HG03135 (cell line): ENCODE data around the gene EIF2D.
A peak's percentile ranks its signal among the peaks of the same experiment; 100 is the strongest.
"Not testable (repeated sequence)": the region's sequence is repeated elsewhere in the genome, so short reads cannot be mapped to it uniquely, and the experiment has no call there.

Experiments
- ATAC-seq: cut with Tn5 transposase; IDR thresholded peaks from one replicate; pipeline ENCODE4 v1.9.1; 2021; ENCODE audit warnings: mild to moderate bottlenecking, moderate library complexity; ENCODE audit not compliant: unreplicated experiment

The EIF2D gene, protein sequence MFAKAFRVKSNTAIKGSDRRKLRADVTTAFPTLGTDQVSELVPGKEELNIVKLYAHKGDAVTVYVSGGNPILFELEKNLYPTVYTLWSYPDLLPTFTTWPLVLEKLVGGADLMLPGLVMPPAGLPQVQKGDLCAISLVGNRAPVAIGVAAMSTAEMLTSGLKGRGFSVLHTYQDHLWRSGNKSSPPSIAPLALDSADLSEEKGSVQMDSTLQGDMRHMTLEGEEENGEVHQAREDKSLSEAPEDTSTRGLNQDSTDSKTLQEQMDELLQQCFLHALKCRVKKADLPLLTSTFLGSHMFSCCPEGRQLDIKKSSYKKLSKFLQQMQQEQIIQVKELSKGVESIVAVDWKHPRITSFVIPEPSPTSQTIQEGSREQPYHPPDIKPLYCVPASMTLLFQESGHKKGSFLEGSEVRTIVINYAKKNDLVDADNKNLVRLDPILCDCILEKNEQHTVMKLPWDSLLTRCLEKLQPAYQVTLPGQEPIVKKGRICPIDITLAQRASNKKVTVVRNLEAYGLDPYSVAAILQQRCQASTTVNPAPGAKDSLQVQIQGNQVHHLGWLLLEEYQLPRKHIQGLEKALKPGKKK

DNA sequence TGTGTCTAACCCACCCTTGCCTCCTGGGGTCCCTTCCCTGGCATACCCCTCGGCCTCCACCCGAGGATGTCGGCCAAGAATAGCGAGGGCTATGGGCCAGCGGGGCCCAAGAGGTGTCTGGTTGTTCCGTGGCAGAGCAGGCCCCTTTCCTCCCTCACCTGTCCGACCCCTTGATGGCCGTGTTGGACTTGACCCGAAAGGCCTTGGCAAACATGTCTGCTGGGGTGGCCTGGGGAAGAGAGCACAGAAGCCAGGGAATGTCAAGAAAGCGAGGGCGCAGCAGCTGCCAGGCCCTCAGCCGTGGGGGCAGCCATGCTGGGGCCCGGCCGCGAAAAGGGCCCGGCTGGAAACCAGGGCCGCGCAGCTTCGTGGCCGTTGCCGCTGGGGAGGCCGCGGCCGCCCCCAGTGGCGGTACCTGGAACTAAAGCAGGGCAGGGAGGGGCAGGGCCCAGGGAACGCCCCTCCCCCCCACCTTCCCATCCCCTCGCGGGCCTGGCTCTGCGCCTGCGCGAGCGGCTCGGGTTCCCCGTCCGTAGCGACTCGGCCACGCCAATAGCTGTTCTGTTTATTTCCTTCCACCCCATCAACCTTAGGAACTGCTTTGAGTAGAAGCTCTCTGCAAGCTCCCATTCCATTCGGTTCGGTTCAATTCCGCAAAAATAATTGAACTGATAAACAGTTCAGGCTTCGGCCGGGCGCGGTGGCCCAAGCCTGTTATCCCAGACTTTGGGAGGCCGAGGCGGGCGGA, at the start of gene EIF2D:
Gene EIF2D (minus strand): TSS at position 337 of the 748 bp plus-strand sequence. CDS start 123 bp downstream, at position 214.
- ATAC-seq = peak; percentile 86

DNA sequence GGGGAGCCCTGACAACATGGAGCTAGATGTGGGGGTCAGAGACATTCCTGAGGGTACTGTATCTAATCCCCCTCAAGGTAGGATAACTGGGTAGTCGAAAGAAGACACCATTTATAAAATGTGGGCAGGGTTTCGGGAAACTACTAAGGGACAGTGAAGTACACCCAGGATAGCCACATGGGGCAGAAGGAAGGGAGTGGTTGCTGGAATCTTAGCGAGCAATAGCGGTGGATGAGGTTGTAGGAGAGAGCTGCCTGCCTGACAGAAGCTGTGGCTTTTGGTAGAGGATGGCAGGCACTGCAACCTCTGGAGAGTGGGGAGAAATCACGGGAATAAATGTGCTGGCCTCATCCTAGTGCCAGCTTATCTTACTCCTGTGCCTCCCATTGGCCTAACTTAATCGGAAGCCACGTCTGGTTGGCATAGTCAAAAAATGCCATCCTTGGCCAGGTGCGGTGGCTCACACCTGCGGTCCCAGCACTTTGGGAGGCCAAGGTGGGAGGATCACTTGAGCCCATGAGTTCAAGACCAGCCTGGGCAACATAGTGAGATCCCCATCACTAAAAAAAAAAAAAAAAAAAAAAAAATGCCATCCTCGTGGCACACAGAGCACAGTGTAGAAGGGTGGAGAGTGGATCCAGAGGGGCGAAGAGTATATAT, 49.0 kb upstream of the EIF2D start:
- ATAC-seq = no peak

DNA sequence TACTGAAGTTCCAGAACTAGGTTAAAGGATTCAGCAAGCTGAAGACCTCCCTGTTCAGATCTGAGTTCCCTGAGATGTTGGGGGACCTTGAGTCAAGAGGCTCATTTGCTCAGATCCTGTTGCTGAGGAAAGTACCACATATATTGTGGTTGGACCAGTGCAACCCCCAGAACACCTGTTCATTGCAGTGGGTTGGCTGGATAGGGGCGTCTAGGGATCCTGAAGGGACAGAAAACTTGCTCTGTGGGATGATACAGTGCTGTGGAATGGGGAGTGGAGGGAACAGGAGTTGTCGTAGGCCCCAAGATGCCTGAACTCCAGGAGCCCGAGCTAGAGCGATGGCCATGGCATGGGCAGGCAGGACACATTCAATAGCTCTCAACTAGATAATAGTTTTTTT, 47.9 kb upstream of the EIF2D start:
- no peak for ATAC-seq

DNA sequence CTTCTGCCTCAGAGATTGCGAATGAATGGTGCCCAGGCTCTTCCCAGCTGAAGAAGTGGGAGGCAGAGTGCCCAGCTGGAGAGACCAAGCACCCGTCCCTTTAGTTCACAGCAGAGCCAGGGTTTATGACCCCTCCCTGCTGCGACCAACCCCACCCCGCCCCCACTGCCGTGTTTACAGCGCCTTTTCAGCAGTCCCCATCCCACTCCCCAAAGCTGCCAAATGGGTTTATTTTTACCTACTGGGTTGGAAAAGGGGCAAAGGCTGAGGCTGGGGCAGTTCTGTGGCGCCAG, 46.7 kb upstream of the EIF2D start:
- no peak for ATAC-seq

DNA sequence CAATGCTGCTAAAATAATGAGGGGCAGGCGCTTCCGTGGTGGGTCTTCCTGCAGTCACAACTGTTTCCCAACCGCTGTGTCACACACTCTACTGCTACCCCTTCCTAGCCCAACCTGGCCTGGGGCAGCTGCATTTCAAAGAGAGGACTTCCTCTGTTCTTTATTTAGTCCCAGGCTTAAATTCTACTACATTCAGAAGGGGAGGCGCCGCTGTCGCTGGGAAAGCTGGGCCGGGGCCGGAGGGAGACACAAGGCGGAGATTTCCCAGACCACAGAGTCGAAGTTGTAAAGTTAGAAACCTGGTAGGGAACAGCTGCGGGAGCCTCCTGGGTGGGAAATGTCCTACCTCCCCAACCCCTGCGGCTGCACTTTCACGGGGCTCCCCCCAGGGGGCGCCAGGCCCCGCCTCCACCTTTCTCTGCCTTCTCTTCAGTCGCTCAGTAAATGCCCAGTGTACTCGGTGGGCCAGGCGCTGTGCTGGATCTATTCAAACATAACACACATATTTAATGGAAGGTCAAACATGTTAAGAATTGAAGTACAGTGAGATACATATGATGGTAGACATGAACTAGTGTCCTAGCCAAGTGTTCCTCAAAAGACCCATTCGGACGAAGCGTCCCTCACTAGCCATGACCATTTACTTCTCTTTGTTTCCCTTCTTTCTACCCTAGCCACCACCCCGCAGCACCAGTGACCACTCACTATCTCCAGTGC, 46.2 kb upstream of the EIF2D start:
- ATAC-seq = no peak

DNA sequence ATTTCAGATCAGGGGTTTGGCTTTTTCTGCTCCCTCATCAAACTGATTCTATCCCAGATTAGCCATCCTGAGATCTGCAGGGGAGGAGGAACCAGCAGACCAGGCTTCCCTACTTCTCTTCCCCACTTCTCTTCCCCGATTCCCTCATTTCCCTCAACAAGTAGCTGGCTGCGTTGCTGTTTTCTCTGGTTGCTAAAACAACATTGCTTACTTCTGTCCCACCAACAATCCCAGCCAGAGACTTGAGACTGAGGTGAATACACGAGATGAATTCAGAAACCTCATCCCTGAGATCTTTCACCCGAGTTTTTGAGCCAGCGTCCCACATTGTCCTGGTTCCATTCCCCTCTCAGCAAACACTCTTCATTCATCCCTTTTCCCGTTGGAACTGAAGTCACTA, 45.5 kb upstream of the EIF2D start:
- ATAC-seq = no peak

DNA sequence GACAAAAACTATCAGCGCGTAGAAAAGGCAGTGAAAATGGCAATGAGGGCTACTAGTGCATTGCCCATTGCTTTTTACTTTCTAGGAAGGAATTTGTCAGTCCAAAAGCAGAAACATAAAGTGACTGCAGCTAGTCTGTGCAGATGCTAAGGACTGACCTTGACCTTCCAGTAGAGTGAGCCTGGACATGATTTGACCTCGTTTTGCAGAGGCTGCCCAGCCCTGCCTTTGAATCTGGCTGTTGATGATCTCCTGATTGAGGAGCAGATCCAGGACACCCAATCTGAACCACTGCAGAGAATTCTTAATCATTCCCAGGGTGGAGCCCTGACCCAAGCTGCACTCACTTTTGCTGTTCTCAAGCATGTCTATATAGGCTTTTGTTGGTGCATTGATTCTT, 44.7 kb upstream of the EIF2D start:
- no peak for ATAC-seq

DNA sequence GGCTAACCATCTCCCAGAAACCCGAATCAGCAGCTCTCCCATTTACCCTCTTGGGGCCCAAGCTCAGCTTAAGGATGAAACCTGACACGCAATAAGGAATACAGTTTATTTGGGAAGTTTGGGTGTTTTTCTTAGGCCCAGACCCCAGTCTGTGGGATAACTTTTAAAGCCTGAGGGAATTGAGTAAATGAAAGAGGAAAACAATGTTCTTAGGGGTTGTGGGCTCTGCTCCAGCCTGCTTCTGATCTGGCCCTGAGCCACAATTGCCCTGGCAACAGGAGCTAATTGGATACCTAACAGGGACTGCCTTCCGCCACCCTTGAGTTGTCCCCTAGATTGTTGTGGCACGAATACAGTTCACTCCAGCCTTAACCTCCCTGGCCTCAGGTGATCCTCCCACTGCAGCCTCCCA, 43.2 kb upstream of the EIF2D start:
- no peak for ATAC-seq

DNA sequence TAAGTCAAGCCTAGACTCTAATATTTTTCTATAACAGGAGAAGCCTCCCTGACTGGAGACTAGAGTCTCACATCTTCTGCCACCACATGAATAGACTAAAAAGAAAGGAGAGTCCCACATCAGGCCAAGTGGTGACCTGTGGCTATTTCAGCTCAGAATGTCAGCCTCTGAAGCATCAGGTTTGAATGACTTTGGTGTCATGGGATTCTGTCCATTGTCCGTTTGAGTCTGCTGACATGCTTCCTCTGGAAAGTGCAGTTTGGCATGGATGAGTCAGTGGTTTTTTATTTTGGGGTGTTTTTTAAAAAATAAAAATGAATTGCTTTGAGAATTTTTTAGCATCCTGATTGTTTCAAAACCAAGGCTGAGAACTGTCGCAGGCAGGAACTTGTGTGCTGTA, 42.6 kb upstream of the EIF2D start:
- ATAC-seq = no peak

DNA sequence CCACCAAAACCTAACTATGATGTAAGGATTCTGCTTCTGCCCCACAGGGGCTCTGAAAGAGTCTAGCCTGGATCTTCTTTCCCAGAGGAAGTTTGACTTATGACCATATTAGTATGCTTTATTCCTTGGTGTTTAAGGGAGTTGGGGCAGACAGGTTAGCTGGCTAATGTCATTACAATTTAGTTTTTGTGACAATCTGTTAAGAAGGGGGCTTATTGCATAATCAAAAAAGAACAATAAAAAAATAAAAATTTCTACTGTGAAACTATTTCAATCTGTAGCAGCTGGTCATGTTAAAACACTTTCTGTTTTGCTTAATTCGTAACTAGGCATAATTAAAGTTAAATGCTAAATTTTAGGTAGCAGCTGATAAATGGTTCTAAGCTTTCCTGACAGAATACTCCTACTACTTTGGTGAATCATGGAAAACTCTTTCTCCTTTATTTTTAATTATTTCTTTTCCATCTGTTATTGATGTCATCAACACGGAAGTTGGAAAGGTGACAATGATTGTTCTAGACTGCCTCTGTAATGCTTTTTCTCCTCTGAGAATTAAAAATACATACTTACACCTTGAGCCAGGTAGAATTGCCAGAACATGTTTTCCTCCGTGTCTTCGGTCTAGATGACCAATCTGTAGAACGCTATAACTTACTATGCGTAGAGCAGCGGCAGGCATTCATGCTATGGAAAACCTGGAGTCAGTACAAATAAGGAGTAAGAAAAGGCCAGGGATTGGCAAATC, 41.6 kb upstream of the EIF2D start:
- ATAC-seq = no peak

DNA sequence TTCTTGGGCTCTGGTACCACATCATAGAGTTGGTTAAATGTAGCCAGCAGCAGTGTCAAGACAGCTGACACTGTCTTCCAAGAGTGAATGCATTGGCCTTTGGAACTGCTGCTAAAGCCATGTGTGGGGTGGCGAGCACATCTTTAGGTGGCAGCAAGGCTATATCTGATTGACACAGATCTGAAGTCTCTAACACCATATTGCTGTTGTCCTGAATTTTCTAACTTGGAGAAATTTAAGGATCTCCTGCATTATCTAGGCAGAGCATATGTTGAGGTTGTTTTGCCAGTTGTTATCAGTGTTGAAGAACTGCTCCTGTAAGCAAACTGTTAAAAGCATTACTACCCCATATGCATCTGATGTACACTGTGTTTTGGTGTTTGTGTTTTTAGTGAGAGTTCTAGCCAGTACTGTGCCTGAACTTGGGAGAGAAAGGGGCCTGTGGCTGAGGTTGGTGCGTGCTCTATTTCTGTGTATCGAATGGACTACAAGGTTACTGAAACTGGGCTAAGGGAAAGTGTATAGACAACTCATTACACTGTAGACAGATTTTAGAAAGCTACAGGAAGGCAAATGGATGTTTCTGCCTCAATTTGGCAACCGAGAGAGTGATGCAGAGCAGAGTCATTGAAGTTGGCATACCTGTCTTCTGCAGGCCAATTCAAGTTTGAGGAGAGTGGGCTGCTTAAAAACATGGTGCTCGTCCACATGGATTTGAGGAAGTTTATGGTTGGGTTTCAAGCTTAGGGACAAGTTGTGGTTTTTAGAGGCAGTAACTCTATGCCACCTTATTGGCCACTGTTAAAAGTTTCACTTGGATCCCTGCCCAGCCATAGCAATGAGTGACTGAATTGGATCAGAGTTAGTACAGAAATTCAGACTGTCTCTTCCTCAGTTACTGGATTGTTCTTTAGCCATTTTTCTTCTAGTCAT, 40.0 kb upstream of the EIF2D start:
- no peak for ATAC-seq

DNA sequence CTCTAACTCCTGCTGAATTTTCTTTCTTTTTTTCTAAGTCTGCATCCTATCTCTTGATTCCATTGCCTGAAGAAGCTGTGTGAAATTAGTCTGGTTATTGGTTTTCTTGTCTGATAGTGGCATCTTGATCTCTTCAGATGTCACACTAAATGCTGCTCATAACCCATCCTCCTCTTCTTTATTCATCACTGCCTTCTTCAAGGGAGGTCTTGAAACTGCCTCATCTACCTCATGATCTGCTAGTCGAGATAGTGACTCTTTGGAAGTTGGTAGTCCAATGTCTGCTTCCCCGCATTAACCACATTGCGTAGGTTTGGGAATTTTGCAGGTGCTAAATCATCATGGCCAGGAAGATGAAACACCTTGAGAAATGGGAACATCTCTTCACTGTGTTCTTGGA, 38.7 kb upstream of the EIF2D start:
- ATAC-seq = no peak

DNA sequence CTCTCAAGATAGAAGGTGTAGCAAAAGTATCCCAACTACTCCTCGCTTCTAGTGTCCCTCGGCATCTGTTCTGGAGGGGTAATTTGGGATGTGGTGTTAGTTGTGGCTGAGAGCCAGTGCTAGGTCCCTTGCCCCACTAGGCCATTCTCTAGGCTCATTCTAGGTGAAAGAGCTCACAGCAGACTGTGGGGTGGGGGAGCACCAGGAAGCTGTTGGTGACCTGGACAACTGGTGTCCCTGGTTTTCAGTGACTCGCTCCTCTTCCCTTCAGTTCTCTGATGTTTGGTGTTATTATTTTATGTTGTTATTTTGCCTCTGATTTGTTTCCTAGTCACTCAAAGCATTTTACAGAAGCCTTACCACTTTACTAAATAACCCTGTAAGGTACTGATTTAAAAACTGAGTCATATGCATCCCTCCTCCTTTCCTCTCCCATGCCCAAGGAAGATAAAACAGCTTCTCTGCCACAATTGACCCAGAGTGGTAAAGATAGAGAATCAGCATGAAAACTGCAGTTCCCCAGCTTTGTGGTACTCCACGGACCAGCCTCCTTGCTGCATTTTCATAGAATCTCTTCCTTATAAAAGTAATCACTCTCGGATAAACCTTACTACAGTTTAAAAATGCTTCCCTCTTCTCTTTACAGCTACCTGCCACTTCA, 37.1 kb upstream of the EIF2D start:
- ATAC-seq = no peak

DNA sequence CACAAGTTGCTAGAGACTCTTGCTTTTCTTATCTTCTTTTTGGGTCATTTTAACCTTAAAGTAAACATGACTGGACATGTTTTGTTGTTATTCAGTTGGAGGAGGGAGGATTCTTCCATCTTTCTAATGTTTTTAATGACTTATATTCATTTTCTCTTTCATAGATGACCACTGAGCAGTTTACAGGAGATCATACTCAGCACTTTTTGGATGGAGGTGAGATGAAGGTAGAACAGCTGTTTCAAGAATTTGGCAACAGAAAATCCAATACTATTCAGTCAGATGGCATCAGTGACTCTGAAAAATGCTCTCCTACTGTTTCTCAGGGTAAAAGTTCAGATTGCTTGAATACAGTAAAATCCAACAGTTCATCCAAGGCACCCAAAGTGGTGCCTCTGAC, 35.0 kb upstream of the EIF2D start:
- ATAC-seq = no peak

DNA sequence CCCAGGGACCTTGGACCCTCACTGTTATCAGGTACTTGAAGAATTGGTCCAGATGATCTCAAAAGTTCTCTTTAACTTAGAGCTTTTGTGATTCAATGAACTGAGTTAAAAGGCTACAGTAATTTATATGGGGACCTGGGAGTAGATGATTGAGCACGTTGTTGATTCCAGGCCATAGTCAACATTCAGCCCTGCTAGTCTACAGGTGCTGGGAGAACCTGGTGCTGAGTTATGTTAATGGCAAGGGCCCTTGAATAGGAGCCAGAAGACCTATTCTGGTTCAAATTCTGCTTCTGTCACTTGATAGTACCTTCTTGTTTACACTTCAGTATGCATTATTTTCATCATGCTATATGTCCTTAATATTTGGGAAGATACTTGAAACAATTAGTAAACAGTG, 34.2 kb upstream of the EIF2D start:
- no peak for ATAC-seq

DNA sequence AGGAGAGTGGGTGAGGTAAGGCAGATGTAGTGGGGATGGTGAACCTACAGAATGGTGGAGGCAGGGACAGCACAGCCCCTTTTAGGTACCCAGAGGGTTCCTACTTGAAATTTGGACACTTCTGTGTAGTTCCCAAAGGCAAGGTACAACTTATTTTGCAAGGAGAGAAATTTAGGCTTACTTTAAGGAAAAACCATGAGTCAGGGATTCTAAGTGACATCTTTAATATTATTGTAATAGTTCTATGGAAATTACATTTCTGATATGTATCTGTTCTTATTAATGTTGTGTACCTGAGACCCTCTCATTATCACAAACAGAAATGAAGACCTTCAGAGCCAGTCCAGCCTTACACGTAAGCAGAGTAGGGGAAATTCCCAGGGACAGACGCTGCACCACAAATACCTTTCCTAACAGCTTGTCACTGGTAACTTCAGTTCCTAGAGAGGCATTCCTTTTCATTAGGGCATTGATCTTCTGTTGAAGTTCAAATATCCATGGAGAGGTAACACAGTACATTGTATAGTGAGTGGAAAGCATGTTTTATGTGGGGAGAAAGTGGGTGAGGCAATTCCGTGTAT, 30.9 kb upstream of the EIF2D start:
- no peak for ATAC-seq

DNA sequence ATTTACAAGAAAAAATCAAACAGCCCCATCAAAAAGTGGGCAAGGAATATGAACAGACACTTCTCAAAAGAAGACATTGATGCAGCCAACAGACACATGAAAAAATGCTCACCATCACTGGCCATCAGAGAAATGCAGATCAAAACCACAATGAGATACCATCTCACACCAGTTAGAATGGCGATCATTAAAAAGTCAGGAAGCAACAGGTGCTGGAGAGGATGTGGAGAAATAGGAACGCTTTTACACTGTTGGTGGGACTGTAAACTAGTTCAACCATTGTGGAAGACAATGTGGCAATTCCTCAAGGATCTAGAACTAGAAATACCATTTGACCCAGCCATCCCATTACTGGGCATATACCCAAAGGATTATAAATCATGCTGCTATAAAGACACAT, 29.8 kb upstream of the EIF2D start:
- not testable (repeated sequence) for ATAC-seq

DNA sequence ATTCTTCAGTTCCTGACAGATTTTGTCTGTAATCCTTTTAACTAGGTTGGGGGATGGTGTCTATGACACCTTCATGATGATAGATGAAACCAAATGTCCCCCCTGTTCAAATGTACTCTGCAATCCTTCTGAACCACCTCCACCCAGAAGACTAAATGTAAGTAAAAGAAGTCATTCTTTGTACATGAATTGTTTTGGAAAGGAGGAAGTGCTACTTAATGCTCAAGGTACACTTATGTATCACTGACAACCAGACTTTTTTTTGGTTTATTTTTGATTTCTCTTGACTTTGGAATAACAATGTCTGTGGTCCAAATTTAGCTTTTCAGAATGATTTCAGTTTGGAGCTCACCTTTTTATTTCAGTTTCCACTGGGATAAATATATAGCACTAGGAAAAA, 25.3 kb upstream of the EIF2D start:
- ATAC-seq = no peak
